ENCODE results near the gene CASP5.

The CASP5 gene

DNA sequence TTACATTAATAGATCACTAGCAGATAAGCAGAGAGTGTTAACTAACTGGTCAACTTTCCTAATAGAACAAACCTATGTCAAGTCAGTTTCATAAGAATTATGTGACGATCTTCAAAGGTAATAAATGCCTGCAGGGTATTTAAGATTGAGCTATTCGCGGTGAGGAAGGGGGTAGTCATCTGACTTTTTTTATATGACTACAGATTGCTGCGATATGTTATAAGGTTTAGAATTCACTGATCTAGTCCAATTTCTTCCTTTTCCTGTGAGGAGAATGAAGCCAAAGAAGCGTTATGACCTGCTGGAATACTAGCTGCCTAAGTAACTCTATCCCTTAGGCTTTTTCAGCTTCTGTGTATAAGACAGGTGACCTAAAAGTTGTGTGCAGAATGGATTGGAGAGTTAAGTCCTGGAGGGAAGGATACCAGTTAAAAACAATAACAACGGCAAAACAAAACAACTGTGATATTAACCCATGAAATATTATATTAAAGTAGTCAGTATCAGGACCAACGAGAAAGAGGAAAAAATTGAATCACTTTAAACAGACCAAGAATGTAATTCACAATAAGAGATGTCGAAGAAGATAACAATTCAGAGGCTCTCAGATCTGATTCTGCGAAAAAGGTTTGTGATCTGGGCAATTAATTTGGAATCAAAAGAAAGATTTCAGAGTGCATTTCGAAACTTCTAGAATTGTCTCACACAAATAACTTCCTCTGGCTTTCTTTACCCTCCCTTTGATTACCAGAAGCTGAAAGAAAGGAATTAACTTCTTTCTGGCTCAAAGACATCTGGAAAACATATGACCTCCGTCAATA, 55.2 kb downstream of the CASP5 start:
- DNase-seq (ENCODE audit: low read depth in 2 of 2), result no peak

DNA sequence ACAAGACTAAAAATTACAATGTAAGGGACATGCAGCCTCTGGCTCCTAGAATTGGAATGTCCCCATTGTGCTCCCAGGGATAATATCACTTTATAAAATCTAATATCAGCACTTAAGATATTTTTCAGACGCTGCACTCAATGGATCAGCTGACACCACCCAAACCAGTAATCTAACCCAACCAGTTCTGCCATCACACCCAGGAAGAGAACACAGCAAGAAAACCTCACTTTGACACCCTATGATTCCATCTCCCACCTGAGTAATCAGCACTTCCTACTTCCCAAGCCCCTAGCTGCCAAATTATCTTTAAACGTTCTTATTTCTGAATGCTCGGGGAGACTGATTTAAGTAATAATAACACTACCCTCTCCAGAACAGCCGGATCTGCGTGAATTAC, 57.2 kb downstream of the CASP5 start:
- DNase-seq (ENCODE audit: low read depth in 2 of 2), result no peak

DNA sequence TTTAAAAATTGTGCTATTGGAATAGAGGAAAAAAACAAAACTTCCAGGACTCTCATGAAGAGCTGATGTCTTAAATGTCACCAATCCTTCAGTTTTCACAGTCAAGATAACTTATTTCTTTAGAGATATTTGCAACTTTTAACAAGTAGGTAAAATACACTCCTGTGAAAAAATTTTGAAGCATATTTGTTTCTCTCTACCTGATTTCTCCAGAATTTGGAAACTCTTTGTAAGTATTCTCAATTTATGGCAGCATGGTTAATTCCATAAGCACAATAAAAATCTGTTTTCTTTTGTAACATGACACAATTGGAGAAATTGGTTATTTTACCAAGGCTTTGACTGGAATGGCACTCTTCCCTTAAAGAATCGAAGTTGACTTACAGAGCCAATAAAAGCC, 58.7 kb downstream of the CASP5 start:
- DNase-seq (ENCODE audit: low read depth in 2 of 2), result no peak

DNA sequence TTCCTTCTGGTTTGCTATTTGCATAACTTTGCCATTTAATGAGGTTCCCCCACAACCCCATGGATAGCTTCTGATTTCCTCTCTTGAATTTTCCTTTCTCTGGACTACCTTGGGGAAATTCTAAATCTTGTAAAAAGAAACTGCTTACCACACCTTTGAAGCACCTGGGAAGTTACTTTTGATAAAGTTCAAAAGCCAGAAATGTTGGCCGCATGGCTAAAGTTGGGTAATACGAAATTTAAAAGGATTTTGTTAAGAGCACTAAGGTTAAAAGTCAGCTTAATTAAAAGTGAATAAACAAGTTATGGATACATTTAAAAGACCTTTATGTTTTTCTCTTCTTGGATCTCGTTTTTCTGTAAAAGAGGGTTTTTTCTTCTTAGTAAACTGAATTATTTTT, 60.1 kb downstream of the CASP5 start:
- no peak for DNase-seq (ENCODE audit: low read depth in 2 of 2)

DNA sequence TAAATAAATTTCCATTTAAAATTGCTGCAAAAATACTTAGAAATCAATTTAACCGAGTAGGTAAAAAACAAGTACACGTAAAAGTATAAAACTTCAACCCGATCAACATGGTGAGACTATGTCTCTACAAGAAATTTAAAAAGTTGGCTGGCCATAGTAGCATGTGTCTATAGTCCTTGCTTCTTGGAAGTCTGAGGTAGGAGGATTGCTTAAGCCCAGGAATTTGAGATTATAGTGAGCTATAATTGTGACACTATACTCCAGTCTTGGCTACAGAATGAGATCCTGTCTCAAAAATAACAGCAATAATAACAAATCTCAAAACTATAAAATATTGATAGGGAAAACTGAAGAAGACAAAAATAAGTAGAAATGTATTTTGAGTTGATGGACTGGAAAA, 65.7 kb downstream of the CASP5 start:
- DNase-seq (ENCODE audit: low read depth in 2 of 2), result no peak

DNA sequence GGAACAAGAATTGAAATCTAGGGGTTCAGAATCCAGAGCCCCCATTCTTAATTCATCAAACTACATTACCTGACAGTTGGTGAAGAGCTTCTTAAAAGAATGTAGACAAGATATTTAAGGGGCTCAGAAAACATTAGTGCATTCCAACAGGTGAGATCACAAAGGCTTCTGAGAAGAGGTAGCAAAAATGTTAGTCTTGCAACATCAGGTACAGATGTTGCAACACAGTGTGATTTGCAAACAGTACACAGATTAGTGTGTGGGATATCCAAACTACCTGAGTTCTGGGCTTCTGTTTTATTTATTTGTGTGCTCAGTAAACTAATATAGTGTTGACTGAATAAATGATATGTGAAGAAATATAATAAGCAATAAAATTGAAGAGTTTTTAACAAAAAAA, 66.4 kb downstream of the CASP5 start:
- no peak for DNase-seq (ENCODE audit: low read depth in 2 of 2)

DNA sequence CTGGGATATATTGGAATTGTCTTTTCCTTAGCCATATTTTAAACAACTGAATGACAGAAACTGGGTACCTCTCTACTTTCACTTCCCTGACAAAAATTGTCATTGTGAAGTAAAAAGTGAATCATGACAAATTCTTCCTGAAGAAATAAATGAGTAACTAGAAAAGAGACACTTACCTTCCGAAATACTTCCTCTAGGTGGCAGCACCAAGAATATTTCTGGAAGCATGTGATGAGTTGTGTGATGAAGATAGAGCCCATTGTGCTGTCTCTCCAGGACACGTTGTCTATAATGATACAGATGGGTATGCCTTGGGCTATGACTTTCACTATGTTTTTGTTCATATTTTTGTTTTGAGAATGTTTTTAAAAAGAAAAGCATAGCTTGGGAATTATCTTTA, 76.1 kb downstream of the CASP5 start:
- DNase-seq (ENCODE audit: low read depth in 2 of 2), result no peak
